NCI-H1105 (cell line): Measurements from ENCODE around the gene NF1.
"Not testable (repeated sequence)": the region's sequence is repeated elsewhere in the genome, so short reads cannot be mapped to it uniquely, and the experiment has no call there.

Experiments
- DNase-seq: peaks from one replicate; lab custom pipeline; 2025; lab: John Stamatoyannopoulos, UW

The NF1 gene

GRCh38 chr17:31345191-31345747, 250.5 kb downstream of the NF1 start:
- DNase-seq, result not testable (repeated sequence)

- no peak for DNase-seq
Observed at GRCh38 chr17:31349454-31349853, 254.7 kb downstream of the NF1 start.

- no peak for DNase-seq
Observed at GRCh38 chr17:31355935-31356334, 261.2 kb downstream of the NF1 start.

GRCh38 chr17:31357091-31357490, 262.3 kb downstream of the NF1 start:
- DNase-seq, result no peak

- no peak for DNase-seq
Observed at GRCh38 chr17:31357839-31358394, 263.1 kb downstream of the NF1 start.

GRCh38 chr17:31364012-31364411, 269.2 kb downstream of the NF1 start:
- DNase-seq, result no peak

- no peak for DNase-seq
Observed at GRCh38 chr17:31366088-31366487, 271.3 kb downstream of the NF1 start.

- no peak for DNase-seq
Observed at GRCh38 chr17:31369266-31369665, 274.5 kb downstream of the NF1 start.

GRCh38 chr17:31371511-31372097, 276.8 kb downstream of the NF1 start:
- no peak for DNase-seq

GRCh38 chr17:31373150-31374093, 278.6 kb downstream of the NF1 start:
- DNase-seq, result peak; percentile 18

GRCh38 chr17:31374094-31374447, 279.3 kb downstream of the NF1 start:
- no peak for DNase-seq

GRCh38 chr17:31374503-31374902, 279.7 kb downstream of the NF1 start:
- no peak for DNase-seq

- DNase-seq, result no peak
Observed at GRCh38 chr17:31378638-31379037, 283.9 kb downstream of the NF1 start.

- DNase-seq, result no peak
Observed at GRCh38 chr17:31379597-31380205, 284.9 kb downstream of the NF1 start.

GRCh38 chr17:31381165-31381668, 286.4 kb downstream of the NF1 start:
- no peak for DNase-seq

GRCh38 chr17:31382668-31383275, 288.0 kb downstream of the NF1 start:
- not testable (repeated sequence) for DNase-seq

GRCh38 chr17:31383488-31383887, 288.7 kb downstream of the NF1 start:
- DNase-seq, result not testable (repeated sequence)

GRCh38 chr17:31385428-31386285, 290.9 kb downstream of the NF1 start:
- no peak for DNase-seq

- no peak for DNase-seq
Observed at GRCh38 chr17:31386542-31387075, 291.8 kb downstream of the NF1 start.

GRCh38 chr17:31387438-31387837, 292.7 kb downstream of the NF1 start:
- DNase-seq, result no peak
